ENCODE measurements around the gene DDX27.
A peak's percentile ranks its signal among the peaks of the same experiment; 100 is the strongest.
"Not testable (repeated sequence)": the region's sequence is repeated elsewhere in the genome, so short reads cannot be mapped to it uniquely, and the experiment has no call there.

DDX27 gene

GRCh38 chr20:49219091-49219923, at the start of gene DDX27:
Gene DDX27, plus strand, starts transcription at chr20:49219416. Its CDS starts 33 bp downstream, at chr20:49219449.
- Mint-ChIP-seq H3K4me3 (peak within 1 kb of the TSS; percentile 91), H3K27me3 (no peaks in the 10 kb centered on the region), H3K4me1 (ENCODE audit: low read depth) (peaks cover 35% of the 10 kb centered on the region), H3K27ac (peak within 1 kb of the TSS; percentile 97), H3K36me3 (ENCODE audit: low read depth) (peaks cover 45% of the 10 kb centered on the region), H3K9me3 (no peaks in the 10 kb centered on the region)
- peak; percentile 97 for DNase-seq

- Mint-ChIP-seq H3K27ac (peak overlapping the region; percentile 39), H3K4me3 (no peak overlapping the region), H3K27me3 (no peaks in the 10 kb centered on the region), H3K4me1 (ENCODE audit: low read depth) (peaks cover 75% of the 10 kb centered on the region), H3K9me3 (no peaks in the 10 kb centered on the region), H3K36me3 (ENCODE audit: low read depth) (peaks cover 82% of the 10 kb centered on the region)
- DNase-seq: no peak
Observed at GRCh38 chr20:49169547-49169946, 49.7 kb upstream of the DDX27 start.

- Mint-ChIP-seq H3K9me3 (no peaks in the 10 kb centered on the region), H3K27me3 (no peaks in the 10 kb centered on the region), H3K27ac (no peak overlapping the region), H3K4me1 (ENCODE audit: low read depth) (peaks cover 69% of the 10 kb centered on the region), H3K36me3 (ENCODE audit: low read depth) (peaks cover 80% of the 10 kb centered on the region), H3K4me3 (no peak overlapping the region)
- DNase-seq: no peak
Observed at GRCh38 chr20:49170714-49171113, 48.5 kb upstream of the DDX27 start.

GRCh38 chr20:49171909-49172308, 47.3 kb upstream of the DDX27 start:
- no peak overlapping the region for H3K4me3 Mint-ChIP-seq
- DNase-seq: no peak

GRCh38 chr20:49172413-49172812, 46.8 kb upstream of the DDX27 start:
- no peaks in the 10 kb centered on the region for H3K9me3 Mint-ChIP-seq
- H3K36me3 Mint-ChIP-seq (ENCODE audit: low read depth): peaks cover 76% of the 10 kb centered on the region
- no peaks in the 10 kb centered on the region for H3K27me3 Mint-ChIP-seq
- no peak for DNase-seq
- H3K4me1 Mint-ChIP-seq (ENCODE audit: low read depth): peaks cover 58% of the 10 kb centered on the region
- no peak overlapping the region for H3K27ac Mint-ChIP-seq
- H3K4me3 Mint-ChIP-seq: no peak overlapping the region

More at GRCh38 chr20:49171909-49172308, 47.3 kb upstream of the DDX27 start:
- H3K27me3 Mint-ChIP-seq: no peaks in the 10 kb centered on the region
- peaks cover 63% of the 10 kb centered on the region for H3K4me1 Mint-ChIP-seq (ENCODE audit: low read depth)
- peaks cover 78% of the 10 kb centered on the region for H3K36me3 Mint-ChIP-seq (ENCODE audit: low read depth)
- no peaks in the 10 kb centered on the region for H3K9me3 Mint-ChIP-seq
- H3K27ac Mint-ChIP-seq: no peak overlapping the region

GRCh38 chr20:49174183-49174582, 45.0 kb upstream of the DDX27 start:
- H3K9me3 Mint-ChIP-seq: no peaks in the 10 kb centered on the region
- DNase-seq: no peak
- no peaks in the 10 kb centered on the region for H3K27me3 Mint-ChIP-seq
- no peak overlapping the region for H3K4me3 Mint-ChIP-seq
- H3K36me3 Mint-ChIP-seq (ENCODE audit: low read depth): peaks cover 74% of the 10 kb centered on the region
- peaks cover 49% of the 10 kb centered on the region for H3K4me1 Mint-ChIP-seq (ENCODE audit: low read depth)
- no peak overlapping the region for H3K27ac Mint-ChIP-seq

GRCh38 chr20:49179368-49180277, 39.6 kb upstream of the DDX27 start:
- H3K4me1 Mint-ChIP-seq (ENCODE audit: low read depth): peaks cover 66% of the 10 kb centered on the region
- peak overlapping the region; percentile 76 for H3K27ac Mint-ChIP-seq
- H3K9me3 Mint-ChIP-seq: no peaks in the 10 kb centered on the region
- DNase-seq: no peak
- no peak overlapping the region for H3K4me3 Mint-ChIP-seq
- H3K27me3 Mint-ChIP-seq: no peaks in the 10 kb centered on the region
- H3K36me3 Mint-ChIP-seq (ENCODE audit: low read depth): peaks cover 45% of the 10 kb centered on the region

- Mint-ChIP-seq H3K27ac (peak overlapping the region; percentile 24), H3K36me3 (ENCODE audit: low read depth) (peaks cover 52% of the 10 kb centered on the region), H3K4me1 (ENCODE audit: low read depth) (peaks cover 80% of the 10 kb centered on the region), H3K4me3 (no peak overlapping the region), H3K27me3 (no peaks in the 10 kb centered on the region), H3K9me3 (no peaks in the 10 kb centered on the region)
- DNase-seq: no peak
Observed at GRCh38 chr20:49181265-49181877, 37.8 kb upstream of the DDX27 start.

- Mint-ChIP-seq H3K4me3 (peak overlapping the region; percentile 6), H3K9me3 (no peaks in the 10 kb centered on the region), H3K36me3 (ENCODE audit: low read depth) (peaks cover 48% of the 10 kb centered on the region), H3K4me1 (ENCODE audit: low read depth) (peaks cover 75% of the 10 kb centered on the region), H3K27me3 (no peaks in the 10 kb centered on the region), H3K27ac (peak overlapping the region; percentile 67)
- DNase-seq: no peak
Observed at GRCh38 chr20:49183444-49183843, 35.8 kb upstream of the DDX27 start.

- peak overlapping the region; percentile 67 for H3K27ac Mint-ChIP-seq
- H3K27me3 Mint-ChIP-seq, DNase-seq, H3K9me3 Mint-ChIP-seq: not testable (repeated sequence)
- H3K4me3 Mint-ChIP-seq: peak overlapping the region; percentile 15
- H3K36me3 Mint-ChIP-seq (ENCODE audit: low read depth): peaks cover 46% of the 10 kb centered on the region
- peaks cover 77% of the 10 kb centered on the region for H3K4me1 Mint-ChIP-seq (ENCODE audit: low read depth)
Observed at GRCh38 chr20:49184084-49184501, 35.1 kb upstream of the DDX27 start.

- no peak for DNase-seq
- Mint-ChIP-seq H3K9me3 (no peaks in the 10 kb centered on the region), H3K36me3 (ENCODE audit: low read depth) (peaks cover 40% of the 10 kb centered on the region), H3K27ac (peak overlapping the region; percentile 67), H3K4me3 (peak overlapping the region; percentile 88), H3K4me1 (ENCODE audit: low read depth) (peaks cover 71% of the 10 kb centered on the region), H3K27me3 (no peaks in the 10 kb centered on the region)
Observed at GRCh38 chr20:49184691-49185070, 34.5 kb upstream of the DDX27 start.

GRCh38 chr20:49185071-49185761, 34.0 kb upstream of the DDX27 start:
- Mint-ChIP-seq H3K27me3 (no peaks in the 10 kb centered on the region), H3K36me3 (ENCODE audit: low read depth) (peaks cover 40% of the 10 kb centered on the region), H3K27ac (peak overlapping the region; percentile 75), H3K4me3 (peak overlapping the region; percentile 88), H3K4me1 (ENCODE audit: low read depth) (peaks cover 66% of the 10 kb centered on the region), H3K9me3 (no peaks in the 10 kb centered on the region)
- DNase-seq: no peak

GRCh38 chr20:49186535-49187329, 32.5 kb upstream of the DDX27 start:
- Mint-ChIP-seq H3K27ac (peak overlapping the region; percentile 95), H3K4me3 (peak overlapping the region; percentile 88), H3K36me3 (ENCODE audit: low read depth) (peaks cover 39% of the 10 kb centered on the region), H3K9me3 (no peaks in the 10 kb centered on the region), H3K27me3 (no peaks in the 10 kb centered on the region), H3K4me1 (ENCODE audit: low read depth) (peaks cover 52% of the 10 kb centered on the region)
- peak; percentile 68 for DNase-seq
